HepG2 (cell line): ENCODE measurements around the gene MGAT1. TPM values are rescaled to one million over a fixed set of nuclear protein-coding genes. Genes with fewer than 3 reads are reported as not detected.

ENCODE experiments used
- ATAC-seq: fragments of 200-7000 bp; cut with Tn5 transposase; 3 replicates; pipeline ENCODE4 v1.9.1; 2020; ENCODE audit warnings: mild to moderate bottlenecking, moderate library complexity
- Bru-seq: library from RNA; stranded (reverse); fragments of 400-500 nt; gene quantifications from one replicate; lab custom pipeline; 2021; lab: Mats Ljungman, UMichigan
- BruChase-seq, 2 experiments: library from RNA; stranded (reverse); fragments of 400-500 nt; gene quantifications; one replicate each; lab custom pipeline; 2021; lab: Mats Ljungman, UMichigan
- BruUV-seq: library from RNA; stranded (reverse); fragments of 400-500 nt; replicated peaks from 2 replicates; lab custom pipeline; 2021; lab: Mats Ljungman, UMichigan
- CTCF ChIA-PET: fragments of 300-600 bp; formaldehyde crosslinking; extraction: SDS; loops from one replicate; lab custom pipeline; 2021; ENCODE audit warnings: low total read pairs, inconsistent platforms, low intra/inter-chr PET ratio; lab: Yijun Ruan, JAX
- POLR2A ChIA-PET: fragments of 350-600 bp; sonication (Branson Sonifier 250); formaldehyde crosslinking; loops from one replicate; lab custom pipeline; 2020; ENCODE audit warnings: antibody characterized with exemption, inconsistent platforms; lab: Yijun Ruan, JAX
- DNase-seq: peaks from one replicate; pipeline ENCODE4 v3.0.0-alpha.2; 2015; ENCODE audit warnings: low spot score
- FAIRE-seq: peaks from 3 replicates; lab custom pipeline; 2011; peaks lifted over from hg19 to GRCh38; lab: Jason Lieb, UNC
- H2AFZ ChIP-seq: one replicate; pipeline ENCODE4 v1.6.1; 2011; ENCODE audit warnings: low read length, inconsistent platforms
- H3K27ac ChIP-seq: fragments of 300-600 bp; 3 replicates; pipeline ENCODE4 v1.8.0; 2011; ENCODE audit warnings: mixed run types, mild to moderate bottlenecking, mixed read lengths, low read length, inconsistent platforms; ENCODE audit not compliant: insufficient read depth; ENCODE audit errors: extremely low read length
- H3K27me3 ChIP-seq, 2 experiments: fragments of 200-600 bp in 1 of 2; 2 replicates in 1 of 2; 3 replicates in 1 of 2; pipeline versions ENCODE4 v1.6.0 to v1.8.0; 2011; ENCODE audit warnings: low read length in 2 of 2, mild to moderate bottlenecking in 2 of 2, moderate library complexity in 2 of 2, inconsistent platforms in 1 of 2; ENCODE audit not compliant: insufficient read depth in 2 of 2, control insufficient read depth in 1 of 2
- H3K36me3 ChIP-seq, 2 experiments: fragments of 200-600 bp in 1 of 2; replicated peaks in 1 of 2; 2 replicates in 1 of 2; 3 replicates in 1 of 2; pipeline versions ENCODE4 v1.5.1 to v1.8.0; 2011; ENCODE audit warnings: low read length in 2 of 2, inconsistent platforms in 1 of 2; ENCODE audit not compliant: insufficient read depth in 2 of 2, control insufficient read depth in 1 of 2
- H3K4me1 ChIP-seq: 2 replicates; pipeline ENCODE4 v1.5.1; 2012; ENCODE audit warnings: low read length, inconsistent platforms; ENCODE audit not compliant: insufficient read depth
- H3K4me2 ChIP-seq: 2 replicates; pipeline ENCODE4 v1.6.0; 2011; ENCODE audit warnings: low read depth, low read length, inconsistent platforms
- H3K4me3 ChIP-seq, 3 experiments: fragments of 200-600 bp in 1 of 3; sonication (generic), shearing (Covaris generic) in 1 of 3; replicated peaks in 1 of 3; 2 replicates each; pipeline ENCODE4 v1.5.1; 2011 to 2016; ENCODE audit warnings: low read length in 3 of 3, inconsistent platforms in 2 of 3, low read depth in 2 of 3, mild to moderate bottlenecking in 2 of 3, control low read depth in 1 of 3, mixed read lengths in 1 of 3; ENCODE audit not compliant: insufficient read depth in 1 of 3
- H3K79me2 ChIP-seq: one replicate; pipeline ENCODE4 v1.6.1; 2011; ENCODE audit warnings: low read length, inconsistent platforms; ENCODE audit not compliant: insufficient read depth
- H3K9ac ChIP-seq: 2 replicates; pipeline ENCODE4 v1.6.0; 2011; ENCODE audit warnings: mild to moderate bottlenecking, low read depth, low read length, inconsistent platforms; ENCODE audit not compliant: insufficient read depth
- H3K9me3 ChIP-seq: 2 replicates; pipeline ENCODE4 v1.5.1; 2012; ENCODE audit warnings: mild to moderate bottlenecking, low read length
- H4K20me1 ChIP-seq: 2 replicates; pipeline ENCODE4 v1.6.0; 2011; ENCODE audit warnings: inconsistent platforms, mild to moderate bottlenecking, low read length, moderate library complexity; ENCODE audit not compliant: insufficient read depth
- AGO2 ChIP-seq: fragments of 200-400 bp; formaldehyde crosslinking; optimal IDR thresholded peaks from 2 replicates; pipeline ENCODE3; 2017; ENCODE audit warnings: mild to moderate bottlenecking, low read depth, low read length, moderate library complexity
- MLLT10 ChIP-seq: sonication (generic); formaldehyde crosslinking; IDR thresholded peaks from 2 replicates; pipeline ENCODE4 v1.4.0; 2020; ENCODE audit warnings: missing genetic modification reagents
- PTBP1 ChIP-seq: fragments of 200-400 bp; formaldehyde crosslinking; IDR thresholded peaks from 2 replicates; pipeline ENCODE4 v1.6.1; 2018; ENCODE audit warnings: low read length, low read depth; ENCODE audit not compliant: poor library complexity, severe bottlenecking
- SMAD3 ChIP-seq: sonication (generic); formaldehyde crosslinking; IDR thresholded peaks from 2 replicates; pipeline ENCODE4 v1.4.0; 2020; ENCODE audit warnings: missing genetic modification reagents
- ZBTB43 ChIP-seq: sonication (generic); formaldehyde crosslinking; conservative IDR thresholded peaks from 2 replicates; pipeline ENCODE4 v1.4.0; 2020; ENCODE audit warnings: missing genetic modification reagents
- ZFY ChIP-seq: sonication (generic); formaldehyde crosslinking; IDR thresholded peaks from 2 replicates; pipeline ENCODE4 v1.4.0; 2020; ENCODE audit warnings: missing genetic modification reagents
- ZNF143 ChIP-seq: sonication (generic); formaldehyde crosslinking; IDR thresholded peaks from 2 replicates; pipeline ENCODE4 v1.4.0; 2020; ENCODE audit warnings: missing genetic modification reagents
- ZNF513 ChIP-seq: sonication (generic); formaldehyde crosslinking; conservative IDR thresholded peaks from 2 replicates; pipeline ENCODE4 v1.5.0; 2020; ENCODE audit warnings: missing genetic modification reagents
- ZNF563 ChIP-seq: sonication (generic); formaldehyde crosslinking; IDR thresholded peaks from 2 replicates; pipeline ENCODE4 v1.8.0; 2022; ENCODE audit warnings: mild to moderate bottlenecking, moderate library complexity, missing genetic modification reagents
- WGBS: methylation state at CpG from one replicate; pipeline ENCODE4 v1.1.6; 2017; ENCODE audit warnings: low lambda C conversion rate; 5-methylcytosine and 5-hydroxymethylcytosine counted together
- in situ Hi-C: cut with HindIII; loops from 2 replicates; pipeline ENCODE4 v1.10.0; 2017; ENCODE audit warnings: low pct_unique_long_range_greater_than_20kb; ENCODE audit not compliant: extremely low pct_ligation_motif_present
- intact Hi-C: fragments of 100-400 bp; cut with micrococcal nuclease; formaldehyde crosslinking; loops from one replicate; pipeline ENCODE4 v1.10.0; 2022; ENCODE audit not compliant: unreplicated experiment
- long read RNA-seq, 2 experiments: library from RNA in 1 of 2; library from polyadenylated mRNA in 1 of 2; stranded (forward) in 1 of 2; unstranded in 1 of 2; transcript quantifications; one replicate each; pipeline ENCODE4 v2.0.0, GENCODE V29; 2019 to 2022
- polyA minus RNA-seq, 3 experiments: library from RNA; depleted of rRNA, polyadenylated mRNA; stranded (reverse); fragments of >200 nt; gene quantifications; 2 replicates each; pipeline ENCODE4 v1.2.3, GENCODE V29; 2011; ENCODE audit warnings: low replicate concordance in 1 of 3
- polyA plus RNA-seq, 8 experiments: library from polyadenylated mRNA; depleted of rRNA in 3 of 8; stranded (reverse) in 7 of 8; unstranded in 1 of 8; fragments of >200 nt; fragmentation: Illumina TruSeq in 4 of 8; extraction: Trizol in 4 of 8; gene quantifications; 2 replicates each; pipeline versions ENCODE4 v1.2.1 to v1.2.3, GENCODE V29; 2011 to 2016; ENCODE audit warnings: low read depth in 4 of 8, missing spikeins in 1 of 8, mixed read lengths in 1 of 8; ENCODE audit not compliant: insufficient read depth in 1 of 8
- total RNA-seq, 5 experiments: library from RNA; depleted of rRNA; stranded (reverse); fragments of >200 nt; fragmentation: Illumina TruSeq; extraction: Trizol; gene quantifications; 2 replicates each; pipeline ENCODE4 v1.2.3, GENCODE V29; 2016; ENCODE audit warnings: low read depth in 1 of 5
- TF ChIP-seq, protein P1 (sequence below): sonication (generic); formaldehyde crosslinking; IDR thresholded peaks from 2 replicates; pipeline ENCODE4 v1.4.0; 2020; ENCODE audit warnings: mild to moderate bottlenecking, missing genetic modification reagents
- TF ChIP-seq, protein P2 (sequence below): sonication (generic); formaldehyde crosslinking; IDR thresholded peaks from 2 replicates; pipeline ENCODE4 v1.5.0; 2020; ENCODE audit warnings: mild to moderate bottlenecking, missing genetic modification reagents

Gene MGAT1
- total RNA-seq (2016; rRNA removed; fragmentation: Illumina TruSeq; extraction: Trizol): 26.7 and 50.1 TPM in 2 replicates
- 15.0 and 17.0 TPM in 2 replicates for total RNA-seq (2016; cell fraction: cytosol; rRNA removed; fragmentation: Illumina TruSeq; extraction: Trizol; ENCODE audit: low read depth)
- 27.7 and 47.8 TPM in 2 replicates for total RNA-seq (2016; cell fraction: insoluble cytoplasmic fraction; rRNA removed; fragmentation: Illumina TruSeq; extraction: Trizol)
- 38.7 and 40.9 TPM in 2 replicates for total RNA-seq (2016; cell fraction: membrane; rRNA removed; fragmentation: Illumina TruSeq; extraction: Trizol)
- total RNA-seq (2016; cell fraction: nucleus; rRNA removed; fragmentation: Illumina TruSeq; extraction: Trizol): 41.7 and 45.5 TPM in 2 replicates
- 55.3 and 72.5 TPM in 2 replicates for polyA plus RNA-seq (2011; rRNA removed)
- 68.1 and 77.1 TPM in 2 replicates for polyA plus RNA-seq (2011; cell fraction: cytosol; rRNA removed)
- polyA plus RNA-seq (2011; cell fraction: nucleus; rRNA removed): 95.1 and 98.8 TPM in 2 replicates
- polyA plus RNA-seq (2012): 54.8 and 70.3 TPM in 2 replicates
- polyA plus RNA-seq (2016; cell fraction: cytosol; fragmentation: Illumina TruSeq; extraction: Trizol; ENCODE audit: low read depth): 24.2 and 28.9 TPM in 2 replicates
- 31.3 and 35.5 TPM in 2 replicates for polyA plus RNA-seq (2016; cell fraction: insoluble cytoplasmic fraction; fragmentation: Illumina TruSeq; extraction: Trizol; ENCODE audit: low read depth)
- 36.5 and 42.6 TPM in 2 replicates for polyA plus RNA-seq (2016; cell fraction: membrane; fragmentation: Illumina TruSeq; extraction: Trizol; ENCODE audit: low read depth)
- 88.1 and 90.9 TPM in 2 replicates for polyA plus RNA-seq (2016; cell fraction: nucleus; fragmentation: Illumina TruSeq; extraction: Trizol; ENCODE audit: insufficient read depth, low read depth)
- polyA minus RNA-seq (2011; rRNA and poly(A)+ RNA removed; ENCODE audit: low replicate concordance): 47.5 and 138 TPM in 2 replicates
- 68.3 and 69.5 TPM in 2 replicates for polyA minus RNA-seq (2011; cell fraction: cytosol; rRNA and poly(A)+ RNA removed)
- polyA minus RNA-seq (2011; cell fraction: nucleus; rRNA and poly(A)+ RNA removed): 44.8 and 54.2 TPM in 2 replicates
- Bru-seq, nascent RNA: percentile 78 among the genes with signal in this experiment
- BruChase-seq, experiment 1, labeled RNA remaining after a 6-hour chase: percentile 88 among the genes with signal in this experiment
- percentile 81 among the genes with signal in this experiment for BruChase-seq, experiment 2, labeled RNA remaining after a 2-hour chase
- long read RNA-seq, experiment 1, transcript MGAT1-201 (2 exons, 2,761 nt): major isoform, 10 of 90 reads
- long read RNA-seq, experiment 1, partial matches to known transcripts: 54 of 90 reads
- long read RNA-seq, experiment 1, other reads (novel, unspliced or antisense): 18 of 90 reads
- long read RNA-seq, experiment 2, transcript MGAT1-203 (3 exons, 3,077 nt): minor isoform, 8 of 220 reads
- long read RNA-seq, experiment 2, transcript MGAT1-205 (3 exons, 3,175 nt): minor isoform, 5 of 220 reads
- long read RNA-seq, experiment 2, transcript MGAT1-201 (2 exons, 2,761 nt): major isoform, 40 of 220 reads
- long read RNA-seq, experiment 2, partial matches to known transcripts: 72 of 220 reads
- long read RNA-seq, experiment 2, other reads (novel, unspliced or antisense): 93 of 220 reads

DNA sequence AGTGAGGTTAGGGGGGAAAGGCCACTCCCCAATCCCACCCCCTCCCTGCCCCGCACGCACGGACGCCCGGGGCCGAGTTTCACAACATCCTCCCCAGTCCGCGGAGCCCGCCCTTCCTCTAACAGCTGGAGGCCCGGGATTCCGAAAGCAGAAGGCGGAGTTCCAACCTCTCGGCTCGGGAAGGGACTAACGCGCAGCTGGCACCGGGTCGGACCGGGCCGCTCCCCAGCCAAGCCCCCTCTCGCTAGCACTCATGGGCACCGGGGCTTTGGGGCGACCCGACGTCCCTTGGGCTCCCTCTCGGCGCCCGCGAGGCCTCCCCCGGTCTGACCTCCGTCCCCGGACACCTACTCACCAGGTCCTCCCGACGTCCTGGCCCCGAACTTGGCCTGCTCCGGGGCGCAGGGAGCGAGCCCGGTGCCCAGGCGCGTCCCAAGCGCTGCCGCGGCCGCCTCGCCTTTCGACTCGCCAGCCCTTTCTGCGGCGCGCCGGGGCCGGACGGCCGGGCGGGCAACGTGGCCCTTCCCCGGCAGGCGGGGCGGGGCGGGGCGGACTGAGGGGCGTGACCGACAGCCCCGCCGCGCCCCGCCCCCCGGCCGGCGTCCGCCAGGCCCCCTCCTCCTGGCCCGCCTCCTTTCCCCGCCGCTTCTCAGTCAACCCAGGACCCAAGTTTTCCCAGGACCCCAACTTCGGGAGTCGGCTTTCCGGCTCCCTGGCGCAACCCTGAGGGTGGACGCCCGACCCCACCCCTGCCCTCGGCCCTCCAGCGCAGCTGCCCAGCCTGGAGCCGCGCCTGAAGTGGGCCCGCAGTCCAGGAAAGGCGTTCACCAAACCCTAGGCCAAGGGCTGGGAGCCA is at the start of gene MGAT1:
MGAT1 (minus strand) TSS at position 482 of the 856 bp plus-strand sequence. CDS start 9,835 bp downstream, outside the sequence.
- Histone ChIP-seq H3K27me3 (no peaks in the 10 kb centered on the region), H3K9ac (peak within 1 kb of the TSS; percentile 92), H4K20me1 (peaks cover 83% of the 10 kb centered on the region), H3K9me3 (no peaks in the 10 kb centered on the region), H3K79me2 (peaks cover 89% of the 10 kb centered on the region), H2AFZ (no peak within 1 kb of the TSS), H3K4me3 (peak within 1 kb of the TSS; percentile 79 to 98 (median 90)), H3K4me2 (peak within 1 kb of the TSS; percentile 89), H3K36me3 (peaks cover 0 to 24% of the 10 kb centered on the region in 2 experiments; a peak in 4 of 5 replicates), H3K27ac (peak within 1 kb of the TSS; percentile 78), H3K4me1 (peaks cover 80% of the 10 kb centered on the region)
- in situ Hi-C loops: no loop called here
- FAIRE-seq (no peak), DNase-seq (peak; percentile 65), ATAC-seq (peak; percentile 84)
- ChIA-PET CTCF (interaction anchor here (0.9 kb wide), 1 partner anchor 13 kb away, joined by 3 read pairs; no protein-coding TSS in a partner anchor), POLR2A (interaction anchor here (0.9 to 4.1 kb wide), 5 partner anchors 8 to 59 kb away, joined by 3 to 18 read pairs (median 5); partner anchors contain the start of gene ZFP62)
- 0% methylated on average over 14 of the region's 87 CpGs for WGBS
- intact Hi-C loops: no loop called here
- BruUV-seq: no TSS peak
- no peak for TF ChIP-seq MLLT10 (CRISPR knock-in tag)
- 0 out of 2 replicates have a peak, but pooled peaks have one; percentile 49 for TF ChIP-seq ZNF513
- peak; percentile 95 for TF ChIP-seq AGO2
- TF ChIP-seq ZBTB43 (CRISPR knock-in tag): no peak
- TF ChIP-seq ZNF563 (CRISPR knock-in tag): peak; percentile 67; the same call in 1 of the 2 replicates
- TF ChIP-seq ZFY (CRISPR knock-in tag): peak; percentile 81
- TF ChIP-seq, protein P1, sequence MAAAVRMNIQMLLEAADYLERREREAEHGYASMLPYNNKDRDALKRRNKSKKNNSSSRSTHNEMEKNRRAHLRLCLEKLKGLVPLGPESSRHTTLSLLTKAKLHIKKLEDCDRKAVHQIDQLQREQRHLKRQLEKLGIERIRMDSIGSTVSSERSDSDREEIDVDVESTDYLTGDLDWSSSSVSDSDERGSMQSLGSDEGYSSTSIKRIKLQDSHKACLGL (CRISPR knock-in tag): peak; percentile 68; the same call in 1 of the 2 replicates
- TF ChIP-seq SMAD3 (CRISPR knock-in tag): no peak
- TF ChIP-seq, protein P2, sequence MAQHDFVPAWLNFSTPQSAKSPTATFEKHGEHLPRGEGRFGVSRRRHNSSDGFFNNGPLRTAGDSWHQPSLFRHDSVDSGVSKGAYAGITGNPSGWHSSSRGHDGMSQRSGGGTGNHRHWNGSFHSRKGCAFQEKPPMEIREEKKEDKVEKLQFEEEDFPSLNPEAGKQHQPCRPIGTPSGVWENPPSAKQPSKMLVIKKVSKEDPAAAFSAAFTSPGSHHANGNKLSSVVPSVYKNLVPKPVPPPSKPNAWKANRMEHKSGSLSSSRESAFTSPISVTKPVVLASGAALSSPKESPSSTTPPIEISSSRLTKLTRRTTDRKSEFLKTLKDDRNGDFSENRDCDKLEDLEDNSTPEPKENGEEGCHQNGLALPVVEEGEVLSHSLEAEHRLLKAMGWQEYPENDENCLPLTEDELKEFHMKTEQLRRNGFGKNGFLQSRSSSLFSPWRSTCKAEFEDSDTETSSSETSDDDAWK (CRISPR knock-in tag): no peak
- no peak for TF ChIP-seq ZNF143 (CRISPR knock-in tag)
- peak; percentile 38 for TF ChIP-seq PTBP1
